Measurements from ENCODE around the gene AACS. TPM values are rescaled to one million over a fixed set of nuclear protein-coding genes. Genes with fewer than 3 reads are reported as not detected.
A peak's percentile ranks its signal among the peaks of the same experiment; 100 is the strongest.

AACS gene
- total RNA-seq, 2 donors from 2014 or later = 36.7 to 54.6 TPM

GRCh38 chr12:125148316-125148715 is 83.1 kb downstream of the AACS start:
- DNase-seq (ENCODE audit: low spot score) = no peak
- H3K27ac Mint-ChIP-seq = no peak overlapping the region
- ATAC-seq = no peak
- H3K27me3 Mint-ChIP-seq = no peaks in the 10 kb centered on the region
- no peaks in the 10 kb centered on the region for H3K36me3 Mint-ChIP-seq
- no peaks in the 10 kb centered on the region for H3K9me3 Mint-ChIP-seq
- no peaks in the 10 kb centered on the region for H3K4me1 Mint-ChIP-seq (ENCODE audit: low read depth in 2 of 2)
- no peak overlapping the region for H3K4me3 Mint-ChIP-seq

- no peaks in the 10 kb centered on the region for H3K27me3 Mint-ChIP-seq
- H3K4me3 Mint-ChIP-seq = no peak overlapping the region
- H3K27ac Mint-ChIP-seq = no peak overlapping the region
- H3K4me1 Mint-ChIP-seq (ENCODE audit: low read depth in 2 of 2) = no peaks in the 10 kb centered on the region
- ATAC-seq (no peak), DNase-seq (ENCODE audit: low spot score) (no peak)
- H3K9me3 Mint-ChIP-seq = no peaks in the 10 kb centered on the region
- H3K36me3 Mint-ChIP-seq = no peaks in the 10 kb centered on the region
Observed at GRCh38 chr12:125149160-125150108, 84.2 kb downstream of the AACS start.

- no peaks in the 10 kb centered on the region for H3K27me3 Mint-ChIP-seq
- ATAC-seq (no peak), DNase-seq (ENCODE audit: low spot score) (no peak)
- H3K4me3 Mint-ChIP-seq = no peak overlapping the region
- H3K9me3 Mint-ChIP-seq = no peaks in the 10 kb centered on the region
- no peak overlapping the region for H3K27ac Mint-ChIP-seq
- no peaks in the 10 kb centered on the region for H3K36me3 Mint-ChIP-seq
- no peaks in the 10 kb centered on the region for H3K4me1 Mint-ChIP-seq (ENCODE audit: low read depth in 2 of 2)
Observed at GRCh38 chr12:125151284-125151683, 86.0 kb downstream of the AACS start.

- no peaks in the 10 kb centered on the region for H3K9me3 Mint-ChIP-seq
- H3K27me3 Mint-ChIP-seq = no peaks in the 10 kb centered on the region
- no peak for DNase-seq (ENCODE audit: low spot score)
Observed at GRCh38 chr12:125152463-125152862, 87.2 kb downstream of the AACS start.

GRCh38 chr12:125155366-125155765 is 90.1 kb downstream of the AACS start:
- ATAC-seq = no peak
- H3K27ac Mint-ChIP-seq = no peak overlapping the region
- H3K36me3 Mint-ChIP-seq = no peaks in the 10 kb centered on the region
- H3K4me1 Mint-ChIP-seq (ENCODE audit: low read depth in 2 of 2) = no peaks in the 10 kb centered on the region
- H3K9me3 Mint-ChIP-seq = no peaks in the 10 kb centered on the region
- no peaks in the 10 kb centered on the region for H3K27me3 Mint-ChIP-seq
- no peak overlapping the region for H3K4me3 Mint-ChIP-seq
- DNase-seq (ENCODE audit: low spot score) = no peak

More at GRCh38 chr12:125152463-125152862, 87.2 kb downstream of the AACS start:
- no peaks in the 10 kb centered on the region for H3K36me3 Mint-ChIP-seq
- no peaks in the 10 kb centered on the region for H3K4me1 Mint-ChIP-seq (ENCODE audit: low read depth in 2 of 2)
- no peak for ATAC-seq
- H3K4me3 Mint-ChIP-seq = no peak overlapping the region
- H3K27ac Mint-ChIP-seq = no peak overlapping the region

- Mint-ChIP-seq H3K27ac (no peak overlapping the region), H3K27me3 (peaks cover 0 to 8% of the 10 kb centered on the region in 2 donors), H3K9me3 (no peaks in the 10 kb centered on the region), H3K36me3 (no peaks in the 10 kb centered on the region), H3K4me3 (no peak overlapping the region), H3K4me1 (ENCODE audit: low read depth in 2 of 2) (no peaks in the 10 kb centered on the region)
- ATAC-seq (no peak), DNase-seq (ENCODE audit: low spot score) (no peak)
Observed at GRCh38 chr12:125157177-125157576, 91.9 kb downstream of the AACS start.

GRCh38 chr12:125159702-125160101 is 94.5 kb downstream of the AACS start:
- Mint-ChIP-seq H3K9me3 (no peaks in the 10 kb centered on the region), H3K36me3 (no peaks in the 10 kb centered on the region), H3K27me3 (peaks cover 0 to 12% of the 10 kb centered on the region in 2 donors), H3K4me1 (ENCODE audit: low read depth in 2 of 2) (no peaks in the 10 kb centered on the region), H3K27ac (no peak overlapping the region), H3K4me3 (no peak overlapping the region)
- DNase-seq (ENCODE audit: low spot score) = no peak
- no peak for ATAC-seq

GRCh38 chr12:125160281-125160955 is 95.2 kb downstream of the AACS start:
- Mint-ChIP-seq H3K9me3 (no peaks in the 10 kb centered on the region), H3K4me1 (ENCODE audit: low read depth in 2 of 2) (no peaks in the 10 kb centered on the region), H3K27me3 (peaks cover 0 to 18% of the 10 kb centered on the region in 2 donors), H3K36me3 (no peaks in the 10 kb centered on the region), H3K27ac (no peak overlapping the region), H3K4me3 (no peak overlapping the region)
- ATAC-seq (no peak), DNase-seq (ENCODE audit: low spot score) (no peak)

- Mint-ChIP-seq H3K36me3 (no peaks in the 10 kb centered on the region), H3K27ac (no peak overlapping the region), H3K9me3 (no peaks in the 10 kb centered on the region), H3K27me3 (peaks cover 0 to 18% of the 10 kb centered on the region in 2 donors), H3K4me1 (ENCODE audit: low read depth in 2 of 2) (no peaks in the 10 kb centered on the region), H3K4me3 (no peak overlapping the region)
- DNase-seq (ENCODE audit: low spot score) (no peak), ATAC-seq (no peak)
Observed at GRCh38 chr12:125161712-125162022, 96.4 kb downstream of the AACS start.

GRCh38 chr12:125162489-125163028 is 97.3 kb downstream of the AACS start:
- no peaks in the 10 kb centered on the region for H3K9me3 Mint-ChIP-seq
- H3K27ac Mint-ChIP-seq = no peak overlapping the region
- H3K36me3 Mint-ChIP-seq = no peaks in the 10 kb centered on the region
- H3K4me3 Mint-ChIP-seq = no peak overlapping the region
- peaks cover 3 to 18% of the 10 kb centered on the region in 2 donors for H3K27me3 Mint-ChIP-seq
- ATAC-seq (no peak), DNase-seq (ENCODE audit: low spot score) (no peak)
- H3K4me1 Mint-ChIP-seq (ENCODE audit: low read depth in 2 of 2) = no peaks in the 10 kb centered on the region

- Mint-ChIP-seq H3K36me3 (no peaks in the 10 kb centered on the region), H3K4me1 (ENCODE audit: low read depth in 2 of 2) (no peaks in the 10 kb centered on the region), H3K27ac (no peak overlapping the region), H3K4me3 (no peak overlapping the region), H3K9me3 (no peaks in the 10 kb centered on the region), H3K27me3 (peaks cover 7 to 18% of the 10 kb centered on the region in 2 donors)
- no peak for ATAC-seq
- DNase-seq (ENCODE audit: low spot score) = no peak
Observed at GRCh38 chr12:125163148-125163547, 97.9 kb downstream of the AACS start.

GRCh38 chr12:125164541-125164940 is 99.3 kb downstream of the AACS start:
- Mint-ChIP-seq H3K36me3 (no peaks in the 10 kb centered on the region), H3K4me3 (no peak overlapping the region), H3K27me3 (peaks cover 7 to 18% of the 10 kb centered on the region in 2 donors), H3K9me3 (no peaks in the 10 kb centered on the region), H3K4me1 (ENCODE audit: low read depth in 2 of 2) (no peaks in the 10 kb centered on the region), H3K27ac (no peak overlapping the region)
- peak in 1 of 2 donors; percentile 35 for ATAC-seq
- DNase-seq (ENCODE audit: low spot score) = no peak

GRCh38 chr12:125166041-125166440 is 100.8 kb downstream of the AACS start:
- Mint-ChIP-seq H3K4me3 (no peak overlapping the region), H3K27ac (no peak overlapping the region), H3K9me3 (no peaks in the 10 kb centered on the region), H3K36me3 (no peaks in the 10 kb centered on the region), H3K27me3 (peaks cover 9 to 18% of the 10 kb centered on the region in 2 donors), H3K4me1 (ENCODE audit: low read depth in 2 of 2) (no peaks in the 10 kb centered on the region)
- DNase-seq (ENCODE audit: low spot score) (no peak), ATAC-seq (no peak)

- ATAC-seq = peak in 1 of 2 donors; percentile 21
- DNase-seq (ENCODE audit: low spot score) = no peak
- Mint-ChIP-seq H3K4me1 (ENCODE audit: low read depth in 2 of 2) (no peaks in the 10 kb centered on the region), H3K4me3 (no peak overlapping the region), H3K9me3 (no peaks in the 10 kb centered on the region), H3K36me3 (no peaks in the 10 kb centered on the region), H3K27ac (no peak overlapping the region), H3K27me3 (peaks cover 11 to 23% of the 10 kb centered on the region in 2 donors)
Observed at GRCh38 chr12:125167658-125168057, 102.4 kb downstream of the AACS start.
